K562 (cell line): ENCODE results near the gene PRKACB. TPM values are rescaled to one million over a fixed set of nuclear protein-coding genes. Genes with fewer than 3 reads are reported as not detected.

ENCODE experiments used
- ATF7 ChIP-seq: fragments of 450-650 bp; IDR thresholded peaks from 2 replicates; pipeline ENCODE4 v1.7.1; 2014; ENCODE audit warnings: mild to moderate bottlenecking, moderate library complexity
- CBFB ChIP-seq: sonication (generic); formaldehyde crosslinking; IDR thresholded peaks from 2 replicates; pipeline ENCODE4 v1.4.0; 2020; ENCODE audit warnings: mild to moderate bottlenecking, missing genetic modification reagents
- CHCHD3 ChIP-seq: fragments of 250-450 bp; sonication (Bioruptor Pico); IDR thresholded peaks from 2 replicates; pipeline ENCODE4 v2.1.2; 2022; ENCODE audit warnings: mild to moderate bottlenecking
- ETV6 ChIP-seq, 3 experiments: fragments of 150-350 bp in 1 of 3; sonication (generic) in 1 of 3; formaldehyde crosslinking in 1 of 3; IDR thresholded peaks; 2 replicates each; pipeline versions ENCODE4 v1.6.1 to v1.8.0; 2014 to 2022; ENCODE audit warnings: borderline replicate concordance in 2 of 3, low read depth in 2 of 3, antibody characterized with exemption in 1 of 3, low read length in 1 of 3, mild to moderate bottlenecking in 1 of 3, missing genetic modification reagents in 1 of 3
- HLTF ChIP-seq: fragments of 450-650 bp; IDR thresholded peaks from 2 replicates; pipeline ENCODE4 v1.6.1; 2016
- MAFF ChIP-seq: IDR thresholded peaks from 2 replicates; pipeline ENCODE4 v1.6.1; 2012; ENCODE audit warnings: low read length, improper control_type of control experiment
- MEIS2 ChIP-seq: fragments of 450-650 bp; IDR thresholded peaks from 2 replicates; pipeline ENCODE4 v1.6.1; 2014; ENCODE audit warnings: mild to moderate bottlenecking; ENCODE audit not compliant: partially characterized antibody
- MYBL2 ChIP-seq, 2 experiments: fragments of 450-650 bp in 1 of 2; sonication (generic) in 1 of 2; formaldehyde crosslinking in 1 of 2; IDR thresholded peaks; 2 replicates each; pipeline versions ENCODE4 v1.6.1 to v1.8.1; 2017 to 2022; ENCODE audit warnings: borderline replicate concordance in 1 of 2, inconsistent platforms in 1 of 2, low read depth in 1 of 2, mild to moderate bottlenecking in 1 of 2, missing genetic modification reagents in 1 of 2, moderate library complexity in 1 of 2
- NCOA2 ChIP-seq, 2 experiments: fragments of 450-650 bp; IDR thresholded peaks; 2 replicates each; pipeline ENCODE4 v1.6.1; 2018; ENCODE audit warnings: mild to moderate bottlenecking in 2 of 2, moderate library complexity in 1 of 2; ENCODE audit not compliant: partially characterized antibody in 2 of 2
- PCBP2 ChIP-seq: fragments of 200-400 bp; formaldehyde crosslinking; IDR thresholded peaks from 2 replicates; pipeline ENCODE4 v1.6.1; 2018; ENCODE audit warnings: low read length, low read depth, mild to moderate bottlenecking, moderate library complexity; ENCODE audit not compliant: poor library complexity, severe bottlenecking
- POLR3A ChIP-seq: IDR thresholded peaks from 2 replicates; pipeline ENCODE4 v1.6.1; 2011; ENCODE audit warnings: borderline replicate concordance, mild to moderate bottlenecking, moderate library complexity; ENCODE audit not compliant: insufficient read length, insufficient read depth; ENCODE audit errors: extremely low read depth
- TAF15 ChIP-seq: fragments of 200-400 bp; formaldehyde crosslinking; IDR thresholded peaks from 2 replicates; pipeline ENCODE4 v1.6.1; 2017; ENCODE audit warnings: mild to moderate bottlenecking, low read depth, low read length, moderate library complexity
- TBP ChIP-seq: optimal IDR thresholded peaks from 2 replicates; pipeline ENCODE3; 2011; ENCODE audit warnings: low read depth, low read length, improper control_type of control experiment
- polyA plus RNA-seq, 8 experiments: library from polyadenylated mRNA; depleted of rRNA in 4 of 8; stranded (reverse) in 5 of 8; unstranded in 3 of 8; fragments of >200 nt; fragmentation: Nextera tagmentation in 2 of 8; fragmentation: Illumina TruSeq in 1 of 8; extraction: Ambion mirVana in 2 of 8; extraction: Trizol in 1 of 8; gene quantifications; 2 replicates each; pipeline versions ENCODE4 v1.2.1 to v1.2.3, GENCODE V29; 2011 to 2014; ENCODE audit warnings: inconsistent platforms in 1 of 8, missing spikeins in 1 of 8
- total RNA-seq, 7 experiments: library from RNA; depleted of rRNA in 6 of 7; stranded (reverse); fragments of >200 nt in 6 of 7; fragmentation: Illumina TruSeq in 2 of 7; extraction: Trizol in 2 of 7; gene quantifications; 2 replicates each; pipeline versions ENCODE4 v1.2.1 to v1.2.3, GENCODE V29; 2011 to 2021; ENCODE audit warnings: low replicate concordance in 1 of 7
- TF ChIP-seq, protein P1 (sequence below): sonication (generic); formaldehyde crosslinking; IDR thresholded peaks from 2 replicates; pipeline ENCODE4 v1.8.1; 2023; ENCODE audit warnings: missing genetic modification reagents, mild to moderate bottlenecking, borderline replicate concordance
- TF ChIP-seq, protein P2 (sequence below): fragments of 250-450 bp; sonication (Bioruptor Pico); IDR thresholded peaks from 2 replicates; pipeline ENCODE4 v1.4.0; 2020

Gene PRKACB
- total and polyA plus RNA-seq, 9 of the 15 experiments (the other 6 are each of a cell fraction or from before 2014, with no cell fraction given), result 1.1 to 5.2 (median 2.8) TPM

DNA sequence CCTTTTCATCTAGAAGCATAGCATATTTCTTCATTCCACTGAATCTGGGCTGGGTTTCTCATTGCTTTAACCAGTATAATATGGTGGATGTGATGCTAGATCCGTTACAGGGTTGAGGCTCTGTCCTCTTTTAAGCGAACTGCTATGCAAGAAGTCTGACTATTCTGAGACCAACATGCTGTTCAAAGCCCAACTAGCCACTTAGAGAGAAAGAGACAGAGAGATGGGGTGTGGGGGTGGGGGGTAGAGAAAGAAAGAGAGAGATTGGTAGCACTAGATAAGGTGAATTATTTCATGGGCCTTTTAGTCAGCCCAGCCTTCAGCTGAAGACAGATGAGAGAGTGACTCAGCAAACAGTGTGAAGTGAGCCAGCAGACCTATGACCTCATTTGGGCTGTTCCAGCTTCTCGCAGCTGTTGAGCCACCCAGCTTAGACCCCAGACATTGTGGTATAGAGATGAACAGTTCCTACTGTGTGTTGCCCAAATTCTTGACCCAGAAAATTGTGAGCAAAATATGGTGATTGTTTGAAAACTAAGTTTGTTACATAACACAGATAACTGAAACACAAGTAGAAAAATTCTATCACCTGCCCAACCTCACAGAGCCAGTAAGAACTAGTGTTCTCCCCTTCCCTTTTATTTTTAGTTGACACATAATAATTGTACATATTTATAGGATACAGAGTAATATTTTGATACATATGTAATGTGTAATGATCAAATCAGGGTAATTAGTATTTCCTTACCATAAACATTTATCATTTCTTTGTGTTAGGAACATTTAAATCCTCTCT lies 40.7 kb upstream of the PRKACB start (continued):
- 0 out of 2 replicates have a peak, but pooled peaks have one; percentile 32 for TF ChIP-seq MYBL2 (IDR thresholded peaks at IDR 0.05; ENCODE audit: low read depth)
- no peak for TF ChIP-seq MYBL2 (CRISPR knock-in tag; IDR thresholded peaks at IDR 0.05; ENCODE audit: borderline replicate concordance)
- TF ChIP-seq MEIS2, result peak; percentile 97
- TF ChIP-seq, protein P1, sequence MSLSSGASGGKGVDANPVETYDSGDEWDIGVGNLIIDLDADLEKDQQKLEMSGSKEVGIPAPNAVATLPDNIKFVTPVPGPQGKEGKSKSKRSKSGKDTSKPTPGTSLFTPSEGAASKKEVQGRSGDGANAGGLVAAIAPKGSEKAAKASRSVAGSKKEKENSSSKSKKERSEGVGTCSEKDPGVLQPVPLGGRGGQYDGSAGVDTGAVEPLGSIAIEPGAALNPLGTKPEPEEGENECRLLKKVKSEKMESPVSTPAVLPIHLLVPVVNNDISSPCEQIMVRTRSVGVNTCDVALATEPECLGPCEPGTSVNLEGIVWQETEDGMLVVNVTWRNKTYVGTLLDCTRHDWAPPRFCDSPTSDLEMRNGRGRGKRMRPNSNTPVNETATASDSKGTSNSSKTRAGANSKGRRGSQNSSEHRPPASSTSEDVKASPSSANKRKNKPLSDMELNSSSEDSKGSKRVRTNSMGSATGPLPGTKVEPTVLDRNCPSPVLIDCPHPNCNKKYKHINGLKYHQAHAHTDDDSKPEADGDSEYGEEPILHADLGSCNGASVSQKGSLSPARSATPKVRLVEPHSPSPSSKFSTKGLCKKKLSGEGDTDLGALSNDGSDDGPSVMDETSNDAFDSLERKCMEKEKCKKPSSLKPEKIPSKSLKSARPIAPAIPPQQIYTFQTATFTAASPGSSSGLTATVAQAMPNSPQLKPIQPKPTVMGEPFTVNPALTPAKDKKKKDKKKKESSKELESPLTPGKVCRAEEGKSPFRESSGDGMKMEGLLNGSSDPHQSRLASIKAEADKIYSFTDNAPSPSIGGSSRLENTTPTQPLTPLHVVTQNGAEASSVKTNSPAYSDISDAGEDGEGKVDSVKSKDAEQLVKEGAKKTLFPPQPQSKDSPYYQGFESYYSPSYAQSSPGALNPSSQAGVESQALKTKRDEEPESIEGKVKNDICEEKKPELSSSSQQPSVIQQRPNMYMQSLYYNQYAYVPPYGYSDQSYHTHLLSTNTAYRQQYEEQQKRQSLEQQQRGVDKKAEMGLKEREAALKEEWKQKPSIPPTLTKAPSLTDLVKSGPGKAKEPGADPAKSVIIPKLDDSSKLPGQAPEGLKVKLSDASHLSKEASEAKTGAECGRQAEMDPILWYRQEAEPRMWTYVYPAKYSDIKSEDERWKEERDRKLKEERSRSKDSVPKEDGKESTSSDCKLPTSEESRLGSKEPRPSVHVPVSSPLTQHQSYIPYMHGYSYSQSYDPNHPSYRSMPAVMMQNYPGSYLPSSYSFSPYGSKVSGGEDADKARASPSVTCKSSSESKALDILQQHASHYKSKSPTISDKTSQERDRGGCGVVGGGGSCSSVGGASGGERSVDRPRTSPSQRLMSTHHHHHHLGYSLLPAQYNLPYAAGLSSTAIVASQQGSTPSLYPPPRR (CRISPR knock-in tag), result no peak
- TF ChIP-seq CBFB (CRISPR knock-in tag), result no peak
- TF ChIP-seq TAF15, result no peak
- no peak for TF ChIP-seq ETV6 (IDR thresholded peaks at IDR 0.05; ENCODE audit: borderline replicate concordance in 1 of 2, low read depth in 2 of 2, low read length in 1 of 2)
- no peak for TF ChIP-seq ETV6 (CRISPR knock-in tag; IDR thresholded peaks at IDR 0.05; ENCODE audit: borderline replicate concordance)
- peak in 1 of 2 experiments; percentile 23 for TF ChIP-seq NCOA2 (IDR thresholded peaks at IDR 0.05; ENCODE audit: partially characterized antibody in 2 of 2)
- peak; percentile 98 for TF ChIP-seq ATF7
- TF ChIP-seq MAFF, result peak; percentile 98
- no peak for TF ChIP-seq PCBP2
- TF ChIP-seq, protein P2, sequence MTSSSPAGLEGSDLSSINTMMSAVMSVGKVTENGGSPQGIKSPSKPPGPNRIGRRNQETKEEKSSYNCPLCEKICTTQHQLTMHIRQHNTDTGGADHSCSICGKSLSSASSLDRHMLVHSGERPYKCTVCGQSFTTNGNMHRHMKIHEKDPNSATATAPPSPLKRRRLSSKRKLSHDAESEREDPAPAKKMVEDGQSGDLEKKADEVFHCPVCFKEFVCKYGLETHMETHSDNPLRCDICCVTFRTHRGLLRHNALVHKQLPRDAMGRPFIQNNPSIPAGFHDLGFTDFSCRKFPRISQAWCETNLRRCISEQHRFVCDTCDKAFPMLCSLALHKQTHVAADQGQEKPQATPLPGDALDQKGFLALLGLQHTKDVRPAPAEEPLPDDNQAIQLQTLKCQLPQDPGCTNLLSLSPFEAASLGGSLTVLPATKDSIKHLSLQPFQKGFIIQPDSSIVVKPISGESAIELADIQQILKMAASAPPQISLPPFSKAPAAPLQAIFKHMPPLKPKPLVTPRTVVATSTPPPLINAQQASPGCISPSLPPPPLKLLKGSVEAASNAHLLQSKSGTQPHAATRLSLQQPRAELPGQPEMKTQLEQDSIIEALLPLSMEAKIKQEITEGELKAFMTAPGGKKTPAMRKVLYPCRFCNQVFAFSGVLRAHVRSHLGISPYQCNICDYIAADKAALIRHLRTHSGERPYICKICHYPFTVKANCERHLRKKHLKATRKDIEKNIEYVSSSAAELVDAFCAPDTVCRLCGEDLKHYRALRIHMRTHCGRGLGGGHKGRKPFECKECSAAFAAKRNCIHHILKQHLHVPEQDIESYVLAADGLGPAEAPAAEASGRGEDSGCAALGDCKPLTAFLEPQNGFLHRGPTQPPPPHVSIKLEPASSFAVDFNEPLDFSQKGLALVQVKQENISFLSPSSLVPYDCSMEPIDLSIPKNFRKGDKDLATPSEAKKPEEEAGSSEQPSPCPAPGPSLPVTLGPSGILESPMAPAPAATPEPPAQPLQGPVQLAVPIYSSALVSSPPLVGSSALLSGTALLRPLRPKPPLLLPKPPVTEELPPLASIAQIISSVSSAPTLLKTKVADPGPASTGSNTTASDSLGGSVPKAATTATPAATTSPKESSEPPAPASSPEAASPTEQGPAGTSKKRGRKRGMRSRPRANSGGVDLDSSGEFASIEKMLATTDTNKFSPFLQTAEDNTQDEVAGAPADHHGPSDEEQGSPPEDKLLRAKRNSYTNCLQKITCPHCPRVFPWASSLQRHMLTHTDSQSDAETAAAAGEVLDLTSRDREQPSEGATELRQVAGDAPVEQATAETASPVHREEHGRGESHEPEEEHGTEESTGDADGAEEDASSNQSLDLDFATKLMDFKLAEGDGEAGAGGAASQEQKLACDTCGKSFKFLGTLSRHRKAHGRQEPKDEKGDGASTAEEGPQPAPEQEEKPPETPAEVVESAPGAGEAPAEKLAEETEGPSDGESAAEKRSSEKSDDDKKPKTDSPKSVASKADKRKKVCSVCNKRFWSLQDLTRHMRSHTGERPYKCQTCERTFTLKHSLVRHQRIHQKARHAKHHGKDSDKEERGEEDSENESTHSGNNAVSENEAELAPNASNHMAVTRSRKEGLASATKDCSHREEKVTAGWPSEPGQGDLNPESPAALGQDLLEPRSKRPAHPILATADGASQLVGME (CRISPR knock-in tag), result no peak
- no peak for TF ChIP-seq POLR3A
- no peak for TF ChIP-seq HLTF
- no peak for TF ChIP-seq CHCHD3 (CRISPR knock-in tag)
- TF ChIP-seq TBP, result no peak
